GM19240 (cell line): Measurements from ENCODE around the gene IQCE.
"Not testable (repeated sequence)": the region's sequence is repeated elsewhere in the genome, so short reads cannot be mapped to it uniquely, and the experiment has no call there.

Experiments
- DNase-seq: peaks from one replicate; pipeline ENCODE4 v3.0.0; 2011; ENCODE audit warnings: low spot score; ENCODE audit not compliant: insufficient read length

Gene IQCE

GRCh38 chr7:2576742-2577491 lies 18.1 kb downstream of the IQCE start:
- DNase-seq: no peak

DNA sequence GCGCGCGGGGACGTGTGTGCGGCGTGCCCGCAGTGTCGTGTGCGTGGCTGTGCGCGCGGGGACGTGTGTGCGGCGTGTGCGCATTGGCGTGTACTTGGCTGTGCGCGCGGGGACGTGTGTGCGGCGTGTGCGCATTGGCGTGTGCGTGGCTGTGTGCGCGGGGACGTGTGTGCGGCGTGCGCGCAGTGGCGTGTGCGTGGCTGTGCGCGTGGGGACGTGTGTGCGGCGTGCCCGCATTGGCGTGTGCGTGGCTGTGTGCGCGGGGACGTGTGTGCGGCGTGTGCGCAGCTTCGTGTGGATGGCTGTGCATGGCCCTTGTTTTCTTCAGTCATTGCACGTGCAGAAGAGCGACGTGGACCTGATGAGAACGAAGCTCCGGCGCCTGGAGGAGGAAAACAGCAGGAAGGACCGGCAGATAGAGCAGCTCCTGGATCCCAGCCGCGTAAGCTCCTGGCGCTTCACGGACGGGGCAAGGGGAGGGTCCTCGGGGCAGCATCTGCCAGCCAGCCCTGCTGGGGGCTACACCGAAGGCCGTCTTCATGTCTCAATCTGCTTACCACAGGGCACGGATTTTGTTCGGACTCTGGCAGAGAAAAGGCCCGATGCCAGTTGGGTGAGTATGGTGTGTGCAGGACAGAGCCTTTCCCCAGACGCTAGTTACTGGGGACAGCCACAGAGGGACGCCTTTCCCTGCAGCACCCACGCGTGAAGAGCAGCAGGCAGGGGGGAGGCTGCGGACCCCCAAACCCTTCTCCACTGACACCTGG lies 19.3 kb downstream of the IQCE start:
- DNase-seq: no peak

- no peak for DNase-seq
These were observed 21.9 kb downstream of the IQCE start for GRCh38 chr7:2580636-2581035.

DNA sequence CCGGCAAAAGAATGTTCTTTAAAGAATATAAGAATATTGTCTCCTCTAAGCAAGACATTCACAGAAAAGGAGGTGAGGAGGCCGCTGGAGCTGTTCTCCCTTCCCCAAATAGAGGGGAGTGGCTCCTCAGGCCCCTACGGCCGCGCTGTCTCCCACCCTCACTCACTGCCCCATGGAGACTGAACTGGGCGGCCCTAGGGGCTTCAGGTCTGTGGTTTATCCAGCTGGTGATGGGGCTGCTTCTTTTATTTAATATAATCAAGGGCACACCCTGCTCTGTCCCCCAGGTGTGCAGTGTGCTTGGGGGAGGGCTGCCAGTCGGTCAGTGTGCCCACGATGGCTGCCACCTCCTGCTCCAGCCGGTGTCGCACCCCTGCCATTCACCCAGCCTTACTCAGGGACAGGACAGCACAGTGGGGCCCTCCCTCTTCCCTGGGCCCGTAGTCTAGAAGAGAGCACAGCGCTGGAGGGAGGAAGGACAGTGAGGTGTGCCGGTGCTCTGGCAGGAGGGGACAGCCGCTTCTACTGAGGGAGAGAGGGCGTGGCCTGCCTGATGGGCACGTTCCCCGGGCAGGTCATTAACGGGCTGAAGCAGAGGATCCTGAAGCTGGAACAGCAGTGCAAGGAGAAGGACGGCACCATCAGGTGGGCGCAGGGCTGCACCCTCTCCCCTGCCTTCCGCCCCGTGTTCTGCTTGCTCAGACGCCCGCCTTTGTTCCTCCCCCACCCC lies 23.4 kb downstream of the IQCE start:
- no peak for DNase-seq

DNA sequence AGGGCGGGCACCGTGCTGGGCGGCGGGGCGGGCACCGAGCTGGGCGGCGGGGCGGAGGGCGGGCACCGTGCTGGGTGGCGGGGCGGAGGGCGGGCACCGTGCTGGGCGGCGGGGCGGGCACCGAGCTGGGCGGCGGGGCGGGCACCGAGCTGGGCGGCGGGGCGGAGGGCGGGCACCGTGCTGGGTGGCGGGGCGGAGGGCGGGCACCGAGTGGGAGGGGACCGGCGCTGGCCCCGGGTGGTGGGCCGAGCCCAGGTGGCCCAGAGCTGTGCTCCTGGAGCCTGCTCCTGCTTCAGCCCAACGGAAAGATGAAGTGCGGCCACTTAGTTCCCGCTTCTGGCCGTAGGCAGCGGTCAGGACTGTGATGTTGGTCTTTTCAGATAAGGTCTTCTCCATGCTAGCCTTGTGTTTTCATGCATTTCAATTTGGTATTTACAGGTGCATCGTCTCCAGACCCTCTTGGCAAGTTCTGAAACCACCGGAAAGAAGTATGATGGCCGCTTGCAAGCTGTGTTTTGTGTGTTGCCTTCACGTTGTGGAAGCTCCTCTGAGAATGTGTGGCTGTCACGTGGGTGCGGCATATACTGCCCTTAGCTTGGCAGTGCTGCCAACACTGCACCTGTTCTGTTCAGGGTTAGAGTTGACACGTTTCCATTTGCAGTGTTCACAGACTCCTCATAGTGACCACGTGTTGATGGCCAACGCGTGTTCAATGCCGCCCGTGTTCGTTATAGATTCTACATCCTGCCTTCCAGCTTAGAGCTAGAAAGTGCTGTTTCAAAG lies 25.2 kb downstream of the IQCE start:
- no peak for DNase-seq

DNA sequence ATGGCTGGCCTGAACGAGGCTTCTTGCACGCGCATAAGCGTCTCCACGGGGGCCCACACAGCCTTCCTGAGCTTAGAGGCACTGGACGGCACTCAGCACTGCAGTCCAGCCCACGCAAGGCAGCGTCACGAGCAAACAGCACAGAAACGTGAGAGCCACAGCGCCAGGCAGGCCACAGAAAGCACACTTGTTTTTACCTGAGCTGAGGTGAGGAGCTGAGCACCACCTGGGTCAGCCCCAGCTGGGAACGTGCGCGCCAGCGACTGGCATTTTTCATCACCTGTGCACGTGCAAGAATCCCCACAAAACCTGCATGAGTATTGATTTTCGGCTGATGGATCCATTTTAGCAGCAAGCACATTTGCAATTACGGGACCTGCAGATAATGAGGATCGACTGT lies 26.7 kb downstream of the IQCE start:
- DNase-seq: no peak

- DNase-seq: no peak
These were observed 27.7 kb downstream of the IQCE start for GRCh38 chr7:2586326-2587020.

DNA sequence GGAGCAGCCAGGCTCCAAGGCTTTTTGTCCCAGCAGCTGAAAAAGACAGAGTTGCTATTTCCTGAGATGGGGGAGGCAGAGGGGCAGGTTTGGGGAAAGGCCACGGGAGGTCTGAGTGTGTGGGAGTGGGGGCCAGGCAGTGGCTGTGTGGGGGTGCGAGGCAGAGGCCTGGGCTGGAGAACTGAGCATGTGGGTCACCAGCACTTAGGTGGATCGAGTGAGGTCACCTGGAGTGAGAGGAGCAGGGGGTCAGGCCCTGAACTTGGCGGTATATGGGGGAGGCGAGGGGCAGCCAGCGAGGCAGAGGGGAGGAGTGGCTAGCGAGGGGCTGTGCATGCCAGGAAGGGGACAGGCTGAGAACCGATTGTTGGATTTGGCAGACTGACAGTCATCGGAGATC lies 28.4 kb downstream of the IQCE start:
- no peak for DNase-seq

- DNase-seq: no peak
These were observed 29.0 kb downstream of the IQCE start for GRCh38 chr7:2587778-2588177.

- DNase-seq: no peak
These were observed 30.6 kb downstream of the IQCE start for GRCh38 chr7:2589341-2589740.

- not testable (repeated sequence) for DNase-seq
These were observed 31.2 kb downstream of the IQCE start for GRCh38 chr7:2589941-2590340.

- no peak for DNase-seq
These were observed 33.6 kb downstream of the IQCE start for GRCh38 chr7:2592375-2592865.

DNA sequence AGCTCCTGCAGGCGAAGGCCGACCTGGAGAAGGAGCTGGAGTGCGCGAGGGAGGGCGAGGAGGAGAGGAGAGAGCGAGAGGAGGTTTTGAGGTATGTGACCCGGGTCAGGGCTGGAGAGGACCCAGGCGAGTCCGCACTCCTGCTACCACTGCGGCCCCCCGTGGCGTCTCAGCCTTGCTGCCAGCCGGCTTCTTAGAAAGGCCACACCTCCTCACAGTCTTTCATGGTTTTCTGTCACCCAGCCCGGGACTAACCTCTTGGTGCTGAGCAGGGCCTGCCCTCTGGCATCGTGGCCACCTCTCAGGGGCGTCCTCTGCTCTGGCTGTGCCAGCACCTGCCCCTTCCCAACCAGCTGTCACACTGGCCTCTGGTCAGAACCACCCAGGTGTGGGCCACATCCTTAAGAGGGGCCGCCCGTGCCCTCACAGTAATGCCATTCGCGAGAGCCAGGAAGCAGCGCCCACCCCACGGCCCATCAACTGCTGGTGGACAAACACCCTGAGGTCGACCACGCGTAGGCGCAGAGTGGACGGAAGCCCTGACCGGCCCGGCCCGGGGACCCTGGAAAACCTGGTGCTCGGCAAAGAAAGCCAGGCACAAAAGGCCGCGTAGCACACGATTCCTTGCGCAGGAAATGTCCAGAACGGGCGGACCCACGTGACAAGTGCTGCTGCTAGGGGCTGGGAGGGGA lies 34.4 kb downstream of the IQCE start:
- DNase-seq: no peak

- DNase-seq: no peak
These were observed 35.8 kb downstream of the IQCE start for GRCh38 chr7:2594599-2594998.

- DNase-seq: no peak
These were observed 36.6 kb downstream of the IQCE start for GRCh38 chr7:2595258-2595860.

- no peak for DNase-seq
These were observed 37.9 kb downstream of the IQCE start for GRCh38 chr7:2596464-2597272.

DNA sequence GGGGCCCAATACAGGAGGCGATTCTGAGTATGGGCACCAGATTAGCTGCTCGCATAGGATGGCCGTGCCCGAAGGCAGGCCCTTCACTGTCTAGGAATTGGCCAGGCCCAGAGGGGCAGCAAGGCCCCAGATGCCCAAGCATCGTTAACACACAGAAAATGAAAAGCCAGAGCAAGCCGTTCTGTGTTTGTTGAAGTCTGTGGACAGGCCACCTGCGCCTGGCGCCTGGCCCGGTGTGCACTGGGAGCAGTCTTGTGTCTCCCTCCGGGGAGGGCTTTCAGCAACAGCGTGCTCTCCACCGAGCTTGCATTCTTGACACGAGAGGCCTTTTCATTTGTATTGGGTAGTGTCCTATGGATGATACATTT lies 38.5 kb downstream of the IQCE start:
- no peak for DNase-seq

GRCh38 chr7:2598154-2598823 lies 39.5 kb downstream of the IQCE start:
- DNase-seq: no peak
